Panc1 (cell line): ENCODE results near the gene SIAH3.

Experiments
- CTCF ChIP-seq: fragments of 450-650 bp; IDR thresholded peaks from 2 replicates; pipeline ENCODE4 v1.5.1; 2017; ENCODE audit warnings: mild to moderate bottlenecking
- POLR2AphosphoS5 ChIP-seq: IDR thresholded peaks from 2 replicates; pipeline ENCODE4 v1.6.1; 2012; ENCODE audit warnings: mild to moderate bottlenecking, low read depth, low read length, moderate library complexity
- TF ChIP-seq, protein P1 (sequence below), 2 experiments: IDR thresholded peaks; 2 replicates each; pipeline ENCODE4 v1.6.1; 2011 to 2012; ENCODE audit warnings: low read depth in 2 of 2, control low read depth in 1 of 2, low read length in 1 of 2, mild to moderate bottlenecking in 1 of 2, moderate library complexity in 1 of 2; ENCODE audit not compliant: insufficient read depth in 1 of 2

DNA sequence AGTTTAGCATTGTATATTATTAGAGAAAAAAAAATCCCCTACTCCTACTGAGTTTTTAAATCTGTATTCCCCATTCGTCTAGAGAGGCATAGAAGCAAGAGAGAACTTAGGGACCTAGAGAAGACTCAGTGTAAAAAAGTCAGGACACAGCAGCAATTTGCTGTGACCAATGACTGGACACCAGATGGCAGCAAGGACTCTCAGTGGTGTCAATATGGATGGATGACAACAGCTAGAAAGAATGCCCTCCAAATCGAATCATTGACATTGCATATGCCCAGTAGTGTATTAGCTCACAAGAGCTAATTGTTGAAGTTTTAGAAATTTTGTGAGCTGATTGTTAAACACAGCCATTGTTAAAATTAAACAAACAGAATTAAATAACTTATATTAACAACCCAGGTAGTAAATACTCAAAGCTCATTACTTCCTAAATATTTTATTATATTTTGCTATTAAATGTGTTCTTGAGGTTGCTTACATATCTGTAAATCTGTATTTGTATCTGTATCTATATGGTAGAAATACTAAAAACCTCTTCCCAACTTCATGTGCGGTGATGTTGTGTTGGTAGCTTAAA is 43.9 kb downstream of the SIAH3 start:
- TF ChIP-seq CTCF (peak; percentile 68), POLR2AphosphoS5 (no peak)
- TF ChIP-seq, protein P1, sequence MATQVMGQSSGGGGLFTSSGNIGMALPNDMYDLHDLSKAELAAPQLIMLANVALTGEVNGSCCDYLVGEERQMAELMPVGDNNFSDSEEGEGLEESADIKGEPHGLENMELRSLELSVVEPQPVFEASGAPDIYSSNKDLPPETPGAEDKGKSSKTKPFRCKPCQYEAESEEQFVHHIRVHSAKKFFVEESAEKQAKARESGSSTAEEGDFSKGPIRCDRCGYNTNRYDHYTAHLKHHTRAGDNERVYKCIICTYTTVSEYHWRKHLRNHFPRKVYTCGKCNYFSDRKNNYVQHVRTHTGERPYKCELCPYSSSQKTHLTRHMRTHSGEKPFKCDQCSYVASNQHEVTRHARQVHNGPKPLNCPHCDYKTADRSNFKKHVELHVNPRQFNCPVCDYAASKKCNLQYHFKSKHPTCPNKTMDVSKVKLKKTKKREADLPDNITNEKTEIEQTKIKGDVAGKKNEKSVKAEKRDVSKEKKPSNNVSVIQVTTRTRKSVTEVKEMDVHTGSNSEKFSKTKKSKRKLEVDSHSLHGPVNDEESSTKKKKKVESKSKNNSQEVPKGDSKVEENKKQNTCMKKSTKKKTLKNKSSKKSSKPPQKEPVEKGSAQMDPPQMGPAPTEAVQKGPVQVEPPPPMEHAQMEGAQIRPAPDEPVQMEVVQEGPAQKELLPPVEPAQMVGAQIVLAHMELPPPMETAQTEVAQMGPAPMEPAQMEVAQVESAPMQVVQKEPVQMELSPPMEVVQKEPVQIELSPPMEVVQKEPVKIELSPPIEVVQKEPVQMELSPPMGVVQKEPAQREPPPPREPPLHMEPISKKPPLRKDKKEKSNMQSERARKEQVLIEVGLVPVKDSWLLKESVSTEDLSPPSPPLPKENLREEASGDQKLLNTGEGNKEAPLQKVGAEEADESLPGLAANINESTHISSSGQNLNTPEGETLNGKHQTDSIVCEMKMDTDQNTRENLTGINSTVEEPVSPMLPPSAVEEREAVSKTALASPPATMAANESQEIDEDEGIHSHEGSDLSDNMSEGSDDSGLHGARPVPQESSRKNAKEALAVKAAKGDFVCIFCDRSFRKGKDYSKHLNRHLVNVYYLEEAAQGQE (IDR thresholded peaks at IDR 0.05; ENCODE audit: insufficient read depth in 1 of 2, low read depth in 2 of 2, low read length in 1 of 2), result no peak
